ENCODE measurements around the gene BCL2L2.
"Not testable (repeated sequence)": the region's sequence is repeated elsewhere in the genome, so short reads cannot be mapped to it uniquely, and the experiment has no call there.

BCL2L2 gene

DNA sequence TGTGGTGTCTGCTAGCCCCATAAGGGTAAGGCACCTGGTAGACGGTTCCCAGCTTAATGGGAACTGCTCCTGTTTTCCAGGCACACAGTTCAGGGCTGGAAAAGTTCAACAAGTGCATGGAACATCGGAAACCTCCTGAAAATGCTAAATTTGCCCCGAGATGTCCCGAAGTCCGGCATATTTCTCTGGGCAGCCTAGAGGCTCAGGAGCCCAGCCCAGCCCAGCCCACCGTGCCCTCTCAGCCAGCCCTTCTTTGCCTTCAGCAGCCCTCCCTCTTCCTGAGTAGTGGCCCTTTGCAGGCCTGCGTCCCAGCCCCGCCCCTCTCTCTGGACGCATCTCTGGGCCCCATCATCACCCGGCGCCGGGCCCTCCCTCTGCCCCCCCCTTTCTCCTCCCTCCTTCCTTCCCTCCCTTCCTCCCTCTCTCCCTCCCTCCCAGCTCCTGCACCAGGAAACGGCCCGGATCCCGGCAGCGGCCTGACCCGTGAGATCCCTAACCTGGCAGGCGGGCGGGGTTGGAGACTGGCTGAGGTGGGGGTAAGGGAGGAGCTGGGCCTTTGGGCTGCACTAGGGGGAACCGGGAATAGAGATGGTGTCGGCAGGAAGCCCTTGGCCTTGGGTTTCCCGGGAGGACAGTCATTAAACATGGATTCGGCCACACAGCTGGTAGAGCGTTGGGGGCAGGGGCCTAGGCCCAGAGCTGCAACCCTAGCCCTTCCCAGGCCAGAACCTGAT, at the start of gene BCL2L2:
Gene BCL2L2 (plus strand): TSS at position 422 of the 734 bp plus-strand sequence. CDS start 935 bp downstream, outside the sequence.
- no peak for DNase-seq

GRCh38 chr14:23258256-23258655, 48.4 kb upstream of the BCL2L2 start:
- DNase-seq = no peak

GRCh38 chr14:23259426-23259825, 47.2 kb upstream of the BCL2L2 start:
- DNase-seq = no peak

GRCh38 chr14:23260849-23261248, 45.8 kb upstream of the BCL2L2 start:
- DNase-seq = not testable (repeated sequence)

DNA sequence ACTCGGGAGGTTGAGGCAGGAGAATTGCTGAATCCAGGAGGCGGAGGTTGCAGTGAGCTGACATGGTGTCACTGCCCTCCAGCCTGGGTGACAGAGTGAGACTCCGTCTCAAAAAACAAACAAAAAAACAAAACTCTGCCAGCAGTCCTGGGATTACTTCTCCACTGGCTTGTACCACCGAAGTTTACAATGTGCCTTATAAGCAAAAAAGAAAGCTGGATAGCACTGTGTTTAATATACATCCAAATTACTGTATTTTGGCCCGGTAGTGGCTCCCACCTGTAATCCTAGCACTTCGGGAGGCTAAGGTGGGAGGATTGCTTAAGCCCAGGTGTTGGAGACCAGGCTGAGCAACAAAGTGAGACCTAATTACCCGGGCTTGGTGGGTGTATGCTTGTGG, 37.4 kb upstream of the BCL2L2 start:
- DNase-seq = no peak

- no peak for DNase-seq
These were observed 31.2 kb upstream of the BCL2L2 start for GRCh38 chr14:23275412-23275811.

- DNase-seq = no peak
These were observed 29.4 kb upstream of the BCL2L2 start for GRCh38 chr14:23277189-23277588.

DNA sequence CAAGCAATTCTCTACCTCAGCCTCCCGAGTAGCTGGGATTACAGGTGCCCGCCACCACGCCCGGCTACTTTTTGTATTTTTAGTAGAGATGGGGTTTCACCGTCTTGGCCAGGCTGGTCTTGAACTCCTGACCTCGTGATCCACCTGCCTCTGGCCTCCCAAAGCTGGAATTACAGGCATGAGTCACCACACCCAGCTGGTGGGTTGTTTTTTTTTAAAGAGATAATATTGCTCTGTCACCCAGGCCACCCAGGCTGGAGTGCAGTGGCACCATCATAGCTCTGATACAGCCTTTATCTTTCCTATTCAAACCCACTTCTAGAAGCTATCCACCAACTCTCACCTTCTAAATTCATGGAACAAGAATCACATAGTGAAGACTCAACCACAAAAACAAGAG, 28.7 kb upstream of the BCL2L2 start:
- DNase-seq = not testable (repeated sequence)

GRCh38 chr14:23281247-23281646, 25.4 kb upstream of the BCL2L2 start:
- DNase-seq = no peak

GRCh38 chr14:23284654-23285529, 21.7 kb upstream of the BCL2L2 start:
- peak in 1 of 2 donors; percentile 10 for DNase-seq

GRCh38 chr14:23285530-23286019, 21.1 kb upstream of the BCL2L2 start:
- no peak for DNase-seq

GRCh38 chr14:23286020-23286901, 20.4 kb upstream of the BCL2L2 start, which contains the start of gene HOMEZ:
Gene HOMEZ (minus strand): TSS chr14:23286132. CDS start chr14:23285952, 180 bp downstream.
- DNase-seq = peak; percentile 97 to 98

GRCh38 chr14:23286902-23287479, 19.6 kb upstream of the BCL2L2 start:
- no peak for DNase-seq

DNA sequence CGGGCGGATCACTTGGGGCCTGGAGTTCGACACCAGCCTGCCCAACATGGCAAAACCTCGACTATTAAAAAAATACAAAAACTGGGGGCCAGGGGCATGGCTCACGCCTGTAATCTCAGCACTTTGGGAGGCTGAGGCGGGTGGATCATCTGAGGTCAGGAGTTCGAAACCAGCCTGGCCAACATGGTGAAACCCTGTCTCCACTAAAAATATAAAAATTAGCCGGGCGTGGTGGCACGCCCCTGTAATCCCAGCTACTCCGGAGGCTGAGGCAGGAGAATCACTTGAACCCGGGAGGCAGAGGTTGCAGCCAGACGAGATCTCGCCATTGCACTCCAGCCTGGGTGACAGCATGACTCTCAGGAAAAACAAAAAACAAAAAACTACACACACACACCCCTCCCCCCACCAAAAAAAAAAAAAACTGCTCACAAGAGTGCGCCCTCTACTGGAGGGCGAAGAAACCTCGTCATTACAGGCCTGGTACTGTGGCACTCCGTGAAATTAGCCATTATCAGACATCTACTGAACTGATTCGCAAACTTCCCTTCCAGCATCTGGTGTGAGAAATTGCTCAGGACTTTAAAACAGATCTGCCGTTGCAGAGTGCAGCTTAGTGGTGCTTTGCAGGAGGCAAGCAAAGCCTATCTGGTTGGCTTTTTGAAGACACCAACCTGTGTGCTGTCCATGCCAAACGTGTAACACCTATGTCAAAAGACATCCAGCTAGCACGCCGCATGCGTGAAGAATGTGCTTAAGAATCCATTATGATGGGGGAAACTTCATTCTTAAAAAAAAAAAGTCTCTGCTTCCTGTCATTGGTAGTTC, 11.7 kb upstream of the BCL2L2 start:
- peak; percentile 49 to 50 for DNase-seq

GRCh38 chr14:23296012-23296777, 10.4 kb upstream of the BCL2L2 start:
- no peak for DNase-seq

- DNase-seq = no peak
These were observed 9.5 kb upstream of the BCL2L2 start for GRCh38 chr14:23297096-23297495.

DNA sequence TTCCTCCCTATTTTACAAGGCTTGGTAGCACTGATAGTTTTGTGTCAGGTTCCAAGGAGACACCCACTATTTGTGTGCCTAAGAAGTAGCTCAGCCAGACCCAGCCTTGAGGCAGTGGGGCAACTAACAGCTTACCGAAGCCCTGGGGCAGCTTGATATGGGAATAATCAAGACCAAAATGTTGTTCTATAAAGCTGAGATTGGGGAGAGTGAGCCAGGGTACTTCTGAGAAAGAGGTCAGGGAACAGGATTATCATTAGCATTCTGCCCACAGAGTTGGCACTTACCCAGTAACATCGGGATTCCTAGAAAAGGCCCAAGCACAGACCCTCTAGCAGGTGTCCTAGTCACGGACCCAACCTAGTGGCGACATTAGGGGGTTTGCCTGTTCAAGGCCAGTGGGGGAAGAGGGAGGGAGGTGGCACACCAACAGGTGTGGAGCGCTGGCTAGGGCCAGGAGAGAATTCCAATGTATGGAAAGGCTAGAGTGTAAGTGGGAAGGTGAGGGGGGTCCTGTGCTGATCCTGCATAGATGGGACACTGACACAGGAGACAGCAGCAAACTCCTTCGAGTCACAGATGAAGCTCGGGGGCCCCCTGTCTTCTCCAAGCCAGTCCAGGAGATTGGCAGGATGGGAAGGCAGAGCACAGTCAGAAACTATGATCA, 8.9 kb upstream of the BCL2L2 start:
- no peak for DNase-seq

GRCh38 chr14:23299211-23299957, 7.2 kb upstream of the BCL2L2 start:
- DNase-seq = no peak
